Activated CD4-positive, alpha-beta T cell treated with anti-CD3 and anti-CD28 coated beads for 1 hour (primary cell): ENCODE measurements around the gene ARHGAP6.
"Not testable (repeated sequence)": the region's sequence is repeated elsewhere in the genome, so short reads cannot be mapped to it uniquely, and the experiment has no call there.

Experiments
- DNase-seq: peaks from one replicate; pipeline ENCODE4 v3.0.0-alpha.2; 2020

Gene ARHGAP6

DNA sequence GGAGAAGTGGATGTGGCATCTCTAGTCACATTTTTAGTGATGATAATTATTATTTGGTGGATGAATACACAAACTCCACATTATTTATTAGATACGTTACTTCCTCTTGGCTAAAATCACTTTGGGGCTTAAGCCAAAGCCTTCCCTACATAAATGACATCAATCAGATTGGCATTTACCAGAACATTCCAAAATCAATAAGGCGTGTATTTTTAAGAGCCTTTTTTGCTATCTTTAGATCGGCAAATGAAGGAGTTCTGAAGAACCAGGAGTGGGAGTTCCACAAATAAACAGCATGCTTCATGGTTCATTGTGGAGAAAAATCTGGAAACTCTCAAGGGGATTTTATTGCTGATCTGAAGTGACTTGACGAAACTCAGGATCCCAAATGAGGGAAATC is 282.8 kb downstream of the ARHGAP6 start:
- no peak for DNase-seq

DNA sequence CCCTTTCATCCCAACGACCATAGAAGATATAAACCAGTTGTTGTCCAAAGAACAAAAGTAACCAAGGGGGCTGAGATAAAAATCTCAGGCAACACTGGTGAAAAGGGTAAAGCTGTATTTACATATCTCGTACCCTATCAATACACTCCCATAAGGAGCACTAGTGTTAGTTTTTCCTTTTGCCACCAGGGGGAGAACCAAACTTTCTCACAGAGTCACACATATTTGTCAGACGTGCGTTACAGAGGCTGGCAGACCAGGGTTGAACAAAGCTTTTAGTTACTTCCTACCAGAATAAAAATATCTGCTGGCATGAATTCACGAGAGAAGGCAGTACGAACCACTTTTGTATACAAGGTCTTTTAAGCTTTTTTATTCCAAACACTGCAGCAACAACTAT is 284.3 kb downstream of the ARHGAP6 start:
- DNase-seq: no peak

DNA sequence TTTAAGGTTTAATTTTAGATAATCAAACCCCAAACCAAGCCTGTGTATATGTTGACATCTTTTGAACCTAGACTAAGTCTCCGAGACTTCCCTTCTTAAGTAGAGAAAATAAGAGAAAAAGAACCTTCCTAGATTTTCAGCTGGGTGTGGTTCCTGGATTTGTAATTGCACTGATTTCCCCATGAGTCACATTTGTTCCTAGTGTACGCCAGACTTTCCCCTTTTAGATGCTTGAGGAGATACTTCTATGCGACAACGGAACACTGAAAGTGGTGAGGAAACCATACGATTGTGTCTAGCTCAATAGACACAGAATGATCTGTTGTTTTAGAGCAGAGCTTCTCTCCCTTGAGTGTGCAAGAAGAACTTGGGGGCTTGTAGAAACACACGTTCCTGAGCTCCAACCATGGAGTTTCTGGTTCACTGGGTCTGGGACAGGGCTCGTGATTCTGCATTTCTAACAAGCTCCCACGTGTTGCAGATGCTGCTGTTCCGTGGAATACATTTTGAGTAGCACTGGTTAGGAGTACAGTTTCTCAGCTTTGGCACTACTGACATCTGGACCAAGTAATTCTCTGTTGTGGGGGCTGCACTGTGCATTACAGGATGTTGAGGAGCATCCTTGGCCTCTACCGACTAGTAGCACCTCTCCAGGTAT is 285.4 kb downstream of the ARHGAP6 start:
- no peak for DNase-seq

DNA sequence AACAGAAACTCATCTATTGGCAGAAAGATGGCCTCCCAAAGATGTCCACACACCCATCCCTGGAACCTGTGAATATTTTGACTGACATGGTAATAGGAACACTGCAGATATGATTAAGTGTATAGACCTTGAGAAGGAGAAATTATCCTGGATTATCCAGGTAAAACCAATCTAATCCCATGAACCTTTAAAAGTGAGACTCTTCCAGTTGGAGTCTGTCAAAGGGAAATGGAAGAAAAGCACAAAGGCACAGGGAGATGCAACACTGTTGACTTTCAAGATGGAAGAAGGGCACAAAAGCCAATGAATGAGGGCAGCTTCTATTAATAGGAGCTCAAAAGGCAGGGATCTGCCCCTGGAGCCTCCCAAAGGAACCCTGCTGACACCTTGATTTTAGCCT is 289.6 kb downstream of the ARHGAP6 start:
- no peak for DNase-seq

DNA sequence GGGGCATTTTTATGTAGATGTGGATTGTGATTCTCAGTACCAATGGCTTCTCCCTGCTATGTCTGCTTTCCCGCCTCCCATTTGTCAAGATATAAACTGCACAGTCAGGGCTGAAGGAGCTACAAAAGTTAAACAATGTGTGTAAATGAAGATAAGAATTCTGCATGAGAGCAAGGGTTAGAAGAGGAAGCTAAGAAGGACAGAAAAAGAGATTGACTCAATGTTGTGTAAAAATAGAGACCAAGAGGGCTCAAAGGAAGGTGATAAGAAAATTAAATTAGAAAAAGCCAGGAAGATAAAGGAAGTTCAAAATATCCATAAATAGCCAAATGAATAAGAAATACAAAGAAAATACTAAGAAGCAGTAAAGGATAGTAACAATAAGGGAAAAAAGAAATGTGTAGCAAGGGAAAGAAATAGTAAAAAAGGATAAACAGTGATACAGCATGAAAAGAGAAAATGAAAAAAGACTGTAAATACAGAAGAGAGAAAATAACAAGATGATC is 290.1 kb downstream of the ARHGAP6 start:
- DNase-seq: no peak

DNA sequence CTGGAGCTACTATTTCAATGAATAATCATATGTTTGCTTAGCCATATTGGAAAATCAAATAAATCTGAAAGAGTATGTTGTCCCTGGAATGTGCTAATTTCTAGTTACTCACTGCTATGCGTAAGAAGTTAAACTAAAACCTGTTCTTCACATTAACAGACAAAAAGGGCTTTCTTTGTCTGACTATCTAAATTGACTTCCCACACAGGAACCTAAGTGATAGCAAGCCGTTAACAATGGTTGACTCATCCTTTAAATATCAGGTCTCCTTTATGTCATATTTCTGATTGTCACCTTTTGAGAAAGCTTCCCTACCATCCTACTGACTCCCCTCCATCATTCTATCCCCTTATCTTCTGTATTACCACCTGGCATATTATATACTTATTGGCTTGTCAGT is 291.1 kb downstream of the ARHGAP6 start:
- DNase-seq: no peak

DNA sequence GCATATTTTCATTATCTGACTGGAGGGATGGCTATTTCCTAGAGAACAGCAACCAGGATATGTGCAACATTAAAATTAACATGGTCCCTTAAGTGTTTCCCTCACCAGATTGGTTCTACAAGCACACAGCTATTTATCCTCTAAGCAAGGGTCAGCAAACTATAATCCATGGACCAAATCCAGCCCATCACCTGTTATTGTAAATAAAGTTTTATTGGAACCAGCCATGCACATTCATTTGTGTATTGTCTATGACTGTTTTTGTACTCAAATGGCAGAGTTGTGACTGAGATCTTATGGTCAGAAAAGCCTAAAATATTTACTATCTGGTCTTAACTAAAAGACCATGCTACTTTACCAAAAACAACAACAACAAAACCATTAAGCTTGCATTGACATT is 294.6 kb downstream of the ARHGAP6 start:
- no peak for DNase-seq

DNA sequence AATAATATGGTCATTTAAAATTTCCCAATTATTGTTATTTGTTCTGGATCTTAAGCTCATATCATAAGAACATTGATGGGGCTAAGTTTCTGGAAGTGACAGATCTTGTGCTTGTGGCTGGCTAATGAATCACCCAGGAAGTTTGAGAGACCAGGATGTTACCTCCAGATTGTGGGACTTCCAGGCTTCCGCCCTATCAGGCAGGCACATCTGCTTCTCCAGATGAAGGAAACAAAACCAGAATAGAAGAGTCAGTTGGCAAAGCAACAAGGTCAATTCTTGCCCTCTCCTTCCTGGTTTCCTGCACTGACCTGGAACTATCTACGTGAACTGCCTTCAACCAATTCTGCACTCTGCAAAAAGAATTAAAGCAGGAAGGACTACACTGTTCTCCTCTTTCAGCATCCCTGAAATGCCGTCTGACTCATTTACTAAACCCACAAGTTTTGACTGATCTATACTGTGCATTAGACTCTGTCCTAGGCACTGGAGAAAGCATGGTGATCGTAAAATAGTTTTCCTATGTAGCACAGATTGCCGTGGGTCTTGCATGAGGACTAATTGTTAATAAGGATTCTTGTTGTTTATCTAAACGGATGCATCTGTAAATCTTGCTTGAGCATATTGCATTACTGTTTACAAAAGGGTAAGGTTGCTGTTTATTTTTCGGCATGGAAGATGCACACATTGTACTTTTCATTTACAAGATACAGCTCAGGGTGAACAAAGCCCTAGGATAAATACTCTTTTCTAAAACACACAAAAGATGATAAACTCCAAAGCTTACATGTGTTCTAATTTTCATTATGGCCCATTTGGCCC is 297.9 kb downstream of the ARHGAP6 start:
- DNase-seq: no peak

DNA sequence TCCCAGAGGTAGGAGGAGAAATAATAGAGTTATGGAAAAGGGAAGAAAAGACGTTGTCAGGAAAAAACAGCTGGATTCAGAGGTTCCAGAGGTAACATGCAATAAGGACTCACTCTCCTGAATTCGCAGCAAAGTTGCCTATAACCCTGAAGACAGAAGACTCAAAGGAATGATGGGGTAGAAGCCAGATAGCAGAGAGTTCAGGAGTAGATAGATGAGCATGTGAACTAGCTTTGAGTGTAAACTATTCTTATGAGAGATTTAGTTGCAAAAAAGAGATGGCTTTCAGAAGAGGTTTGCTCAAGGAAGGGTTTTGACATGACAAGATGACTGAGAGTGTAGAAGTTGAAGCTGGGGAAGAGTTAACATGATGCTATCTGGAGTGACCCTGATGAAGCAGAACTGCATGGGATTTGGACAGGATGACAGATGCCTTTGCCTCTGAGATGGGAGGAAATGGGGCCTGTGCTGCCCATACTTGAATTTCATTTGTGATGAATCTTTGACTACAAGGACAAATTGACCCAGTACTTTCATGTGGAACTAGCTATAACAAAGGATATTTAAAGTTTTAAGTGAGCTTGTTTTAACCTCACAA is 298.6 kb downstream of the ARHGAP6 start:
- DNase-seq: no peak

DNA sequence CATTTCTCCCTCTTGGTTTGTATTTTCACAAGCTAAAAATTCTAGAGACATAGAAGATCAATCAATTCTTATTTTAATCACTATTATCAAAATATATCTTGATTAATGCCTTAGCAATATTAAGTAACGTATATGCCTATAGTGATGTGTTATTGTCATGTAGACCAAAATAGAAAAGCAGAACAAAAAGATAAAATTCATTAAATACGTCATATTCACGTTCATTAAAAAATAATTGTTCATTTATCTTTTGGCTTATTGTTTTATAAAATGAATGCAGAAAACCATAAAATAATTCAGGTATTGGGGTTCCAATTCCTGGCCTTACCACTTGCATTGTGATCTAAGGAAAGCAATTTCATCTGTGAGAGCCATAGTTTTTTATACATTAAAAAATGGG is 300.3 kb downstream of the ARHGAP6 start:
- DNase-seq: no peak

DNA sequence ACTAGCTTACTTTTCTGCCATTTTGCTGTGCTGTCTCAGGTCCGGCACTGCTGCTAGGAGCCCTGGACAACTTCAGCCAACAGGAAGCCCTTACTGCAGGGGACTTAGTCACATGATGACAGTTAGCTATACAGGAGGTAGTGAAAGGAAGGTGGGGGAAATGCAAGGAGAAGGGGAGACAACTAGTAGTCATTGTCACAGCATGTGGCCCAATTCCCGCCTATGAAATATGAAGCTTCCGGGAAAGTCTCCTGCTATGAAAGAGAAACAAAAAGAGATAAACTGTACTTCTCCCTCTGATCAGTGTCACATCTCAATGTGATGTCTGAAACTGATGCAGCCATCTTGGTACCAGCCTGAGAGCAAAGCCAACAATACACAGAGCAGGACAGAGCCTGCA is 300.9 kb downstream of the ARHGAP6 start:
- no peak for DNase-seq

DNA sequence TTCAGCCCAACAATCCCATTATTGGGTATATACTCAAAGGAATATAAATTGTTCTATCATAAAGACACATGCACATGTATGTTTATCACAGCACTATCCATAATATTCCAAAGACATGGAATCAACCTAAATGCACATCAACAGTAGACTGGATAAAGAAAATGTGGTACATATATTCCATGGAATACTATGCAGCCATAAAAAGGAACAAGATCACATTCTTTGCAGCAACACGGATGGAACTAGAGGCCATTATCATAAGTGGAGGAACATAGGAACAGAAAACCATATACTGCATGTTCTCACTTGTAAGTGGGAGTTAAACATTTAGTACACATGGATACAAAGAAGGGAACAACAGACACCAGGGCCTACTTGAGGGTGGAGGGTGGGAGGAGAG is 301.9 kb downstream of the ARHGAP6 start:
- not testable (repeated sequence) for DNase-seq

DNA sequence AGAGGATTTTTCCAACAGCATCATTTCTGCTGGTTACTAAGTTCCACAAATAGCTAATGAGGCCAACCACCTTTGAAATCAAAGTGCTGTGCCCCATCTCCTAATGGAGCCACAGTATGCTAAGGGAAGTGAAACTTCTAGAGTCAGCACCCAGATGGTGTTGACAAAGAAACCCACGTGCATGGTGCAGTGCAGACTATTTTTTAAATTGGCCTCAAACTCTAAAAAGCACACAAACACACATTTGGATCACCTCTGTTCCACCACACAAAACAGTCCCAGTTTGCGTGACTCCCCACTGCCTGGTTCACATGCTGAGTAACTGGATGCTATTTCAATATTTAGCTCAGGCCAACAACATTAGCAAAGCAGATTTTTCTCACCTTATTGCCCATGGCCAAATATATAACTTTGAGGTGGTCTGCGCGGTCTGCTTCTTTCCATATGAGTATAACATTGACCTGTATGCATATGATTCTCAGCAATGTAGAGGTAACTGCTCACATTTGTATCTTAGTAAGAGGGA is 302.6 kb downstream of the ARHGAP6 start:
- no peak for DNase-seq

DNA sequence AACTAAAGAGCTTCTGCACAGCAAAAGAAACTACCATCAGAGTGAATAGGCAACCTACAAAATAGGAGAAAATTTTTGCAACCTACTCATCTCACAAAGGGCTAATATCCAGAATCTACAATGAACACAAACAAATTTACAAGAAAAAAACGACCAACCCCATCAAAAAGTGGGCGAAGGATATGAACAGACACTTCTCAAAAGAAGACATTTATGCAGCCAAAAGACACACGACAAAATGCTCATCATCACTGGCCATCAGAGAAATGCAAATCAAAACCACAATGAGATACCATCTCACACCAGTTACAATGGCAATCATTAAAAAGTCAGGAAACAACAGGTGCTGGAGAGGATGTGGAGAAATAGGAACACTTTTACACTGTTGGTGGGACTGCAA is 304.1 kb downstream of the ARHGAP6 start:
- DNase-seq: not testable (repeated sequence)

DNA sequence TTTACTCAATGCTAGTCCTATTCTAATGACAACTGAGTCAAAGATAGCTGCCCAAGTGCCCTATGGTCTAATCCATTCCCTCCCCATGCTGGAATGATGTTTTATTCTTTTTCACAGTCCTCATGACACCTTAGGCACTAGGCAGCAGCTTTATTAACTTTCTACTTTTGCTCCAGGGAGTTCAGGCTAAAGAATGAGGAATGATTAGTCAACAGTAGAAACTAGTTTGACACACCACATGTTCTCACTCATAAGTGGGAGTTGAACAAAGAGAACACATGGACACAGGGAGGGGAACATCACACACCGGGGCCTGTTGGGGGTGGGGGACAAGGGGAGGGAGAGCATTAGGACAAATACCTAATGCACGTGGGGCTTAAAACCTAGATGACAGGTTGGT is 309.8 kb downstream of the ARHGAP6 start:
- not testable (repeated sequence) for DNase-seq

DNA sequence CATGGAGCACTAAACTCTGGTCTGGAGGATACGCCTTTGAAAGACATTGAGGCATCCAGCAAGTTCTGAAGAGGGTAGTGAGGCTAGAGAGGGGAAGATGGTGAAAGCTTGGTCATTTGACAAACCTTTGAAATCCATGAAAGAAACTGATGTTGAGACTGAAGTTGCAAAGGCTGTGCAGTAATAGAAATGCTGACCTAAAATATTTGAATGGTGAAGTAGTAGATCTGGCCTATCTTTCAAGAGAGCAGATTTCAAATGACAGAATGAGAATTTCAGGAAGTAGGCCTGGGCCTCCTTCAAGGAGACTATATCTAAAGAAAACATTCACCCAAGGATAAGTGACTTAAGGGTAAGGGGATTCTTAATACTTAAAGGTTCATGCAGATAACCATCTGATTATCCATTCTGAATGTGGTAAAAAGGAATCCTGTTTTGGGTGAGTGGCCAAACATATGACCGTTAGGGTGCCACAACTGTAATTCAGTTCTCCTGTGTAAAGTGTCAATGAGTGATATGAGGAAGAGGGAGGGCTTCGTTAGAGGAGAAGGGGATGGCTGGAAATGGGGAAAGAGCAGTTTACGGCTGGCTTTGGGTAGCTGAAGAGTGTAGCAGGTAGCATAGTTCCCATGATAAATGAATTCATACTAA is 310.3 kb downstream of the ARHGAP6 start:
- no peak for DNase-seq

DNA sequence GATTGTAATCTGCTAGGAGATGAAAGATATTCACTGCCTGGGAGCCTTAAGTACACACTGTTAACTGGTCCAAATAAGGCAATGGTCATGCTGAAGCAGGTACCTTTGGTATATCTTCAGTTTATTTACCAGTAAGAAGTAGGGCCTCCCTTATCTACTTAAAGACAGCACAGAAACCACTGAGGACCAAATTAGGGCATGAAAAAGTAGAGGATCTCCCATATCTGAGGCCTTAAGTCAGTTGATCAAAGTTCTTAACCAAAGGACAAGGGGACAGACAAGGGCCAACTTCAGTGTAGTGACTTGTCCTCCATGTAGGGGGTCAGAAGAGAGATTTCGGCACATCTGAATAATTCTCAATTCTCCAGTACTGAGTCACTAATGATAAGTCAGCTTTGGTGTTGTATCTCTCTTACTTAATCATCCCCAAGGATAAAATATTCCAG is 313.4 kb downstream of the ARHGAP6 start:
- no peak for DNase-seq

DNA sequence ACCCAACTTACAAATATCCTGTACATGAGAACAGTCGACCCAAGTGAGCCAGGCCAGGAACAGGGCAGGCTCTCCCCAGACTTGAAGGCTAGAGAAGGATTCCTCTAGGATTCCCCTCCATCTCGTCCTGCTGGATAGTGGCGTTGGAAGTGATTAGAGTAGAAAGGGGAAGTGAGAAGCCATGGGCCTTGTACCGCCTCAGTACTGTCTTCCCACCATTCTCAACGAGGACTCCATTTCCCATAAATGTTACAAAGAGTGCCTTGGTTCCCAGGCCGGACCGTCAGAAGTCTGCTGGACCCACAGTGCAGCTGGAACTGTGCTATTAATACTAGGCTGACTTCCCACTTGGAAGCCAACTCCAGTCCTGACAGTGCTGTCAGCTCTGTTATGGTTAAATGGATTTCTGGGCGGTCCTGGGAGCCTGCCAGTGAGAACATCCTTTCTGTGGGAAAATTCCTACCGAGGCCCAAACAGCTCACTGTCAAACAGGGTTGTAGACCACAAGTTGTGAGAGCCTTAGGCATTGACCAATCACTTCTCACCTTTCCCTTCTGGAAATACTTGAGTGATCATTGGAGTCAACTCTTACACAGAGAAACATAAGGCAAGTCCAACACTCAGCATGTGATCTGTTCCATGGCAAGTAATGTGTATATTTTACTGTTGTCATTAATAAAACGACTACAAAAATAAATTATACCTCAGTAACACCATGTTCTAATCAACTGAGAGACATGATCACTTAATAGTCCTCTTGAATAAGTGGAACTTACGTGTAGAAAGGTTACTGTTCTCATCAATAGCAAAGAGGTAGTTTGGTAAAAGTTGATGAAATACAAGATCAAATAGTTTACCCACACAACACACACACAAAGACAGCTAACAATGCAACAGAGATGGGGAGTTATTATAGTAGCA is 314.1 kb downstream of the ARHGAP6 start:
- DNase-seq: no peak

DNA sequence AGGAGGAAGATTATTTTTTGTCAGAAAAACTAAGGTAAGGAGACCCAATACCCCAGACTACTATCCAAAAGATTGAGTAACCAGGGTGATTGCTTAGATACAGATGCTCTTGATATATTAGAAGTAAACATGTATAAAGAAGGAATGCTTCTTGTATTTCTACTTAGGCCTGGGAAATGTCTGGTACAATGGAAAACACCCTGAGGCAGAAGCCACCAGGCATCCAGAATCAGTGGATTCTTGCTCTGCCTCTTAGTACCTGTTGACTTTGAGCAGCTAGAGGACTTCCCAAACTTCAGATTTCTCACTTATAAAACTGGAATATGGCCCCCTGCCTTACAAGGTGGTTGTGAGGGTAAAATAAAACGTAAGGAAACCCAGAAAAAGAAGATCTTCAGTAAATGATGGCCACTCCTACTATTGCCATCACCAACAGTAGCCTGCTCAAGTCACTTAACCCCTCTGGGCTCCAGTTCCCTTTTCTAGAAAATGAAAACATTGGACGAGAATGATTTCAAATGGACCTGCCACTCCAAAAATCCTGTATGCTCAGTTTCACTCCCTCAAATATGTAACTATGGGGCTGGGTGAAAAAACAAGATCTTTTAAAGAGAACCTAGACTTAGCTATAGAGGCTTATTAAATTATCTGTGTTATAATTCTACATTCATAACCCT is 315.9 kb downstream of the ARHGAP6 start:
- no peak for DNase-seq

DNA sequence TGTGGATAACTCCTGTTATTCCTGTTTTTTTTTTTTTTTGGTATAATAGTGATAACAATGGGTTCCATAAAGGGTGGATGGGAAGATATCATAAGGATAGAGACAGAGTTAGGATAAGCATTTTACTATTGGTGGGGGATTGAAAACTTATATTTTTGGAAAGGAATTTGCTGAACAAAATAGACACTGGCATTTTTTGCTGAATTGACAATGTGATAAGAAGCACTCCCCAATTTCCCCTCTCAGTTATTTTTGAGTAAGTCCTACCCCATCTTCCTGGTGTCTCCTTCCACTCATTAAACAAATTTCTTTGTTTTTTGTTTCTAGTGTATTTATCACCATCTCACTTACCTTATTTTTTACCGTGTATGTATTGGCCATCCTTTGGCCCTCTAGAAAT is 316.7 kb downstream of the ARHGAP6 start:
- DNase-seq: no peak

DNA sequence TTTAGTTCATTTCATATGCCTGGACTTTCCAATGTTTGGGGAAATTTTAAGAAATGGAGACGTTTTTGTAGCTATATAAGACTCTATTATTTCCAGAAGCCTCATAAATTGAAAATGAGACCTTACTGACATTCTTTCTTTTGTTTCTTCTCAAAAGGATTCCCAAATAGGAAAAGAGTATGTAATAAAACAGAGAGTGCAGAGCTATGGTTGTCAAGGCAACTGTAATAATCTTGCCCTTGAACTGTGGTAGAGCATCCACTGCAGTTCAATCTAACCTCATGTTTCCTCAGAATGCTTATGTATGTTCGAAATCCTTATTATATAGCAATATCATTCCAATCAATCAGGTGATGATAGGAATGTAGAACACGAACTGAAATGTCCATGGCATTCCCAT is 318.4 kb downstream of the ARHGAP6 start:
- no peak for DNase-seq
